HG02759 (cell line): ENCODE data around the gene SPTBN1.

Experiments used
- ATAC-seq: cut with Tn5 transposase; IDR thresholded peaks from one replicate; pipeline ENCODE4 v1.9.1; 2021; ENCODE audit warnings: mild to moderate bottlenecking, moderate library complexity; ENCODE audit not compliant: unreplicated experiment

The SPTBN1 gene

GRCh38 chr2:54455563-54456361 is at the start of gene SPTBN1:
TSS of gene SPTBN1 (plus strand) at chr2:54456327. CDS start at chr2:54526419, 70,092 bp downstream.
- peak; percentile 50 for ATAC-seq

GRCh38 chr2:54407693-54408092 is 48.4 kb upstream of the SPTBN1 start:
- ATAC-seq: no peak

GRCh38 chr2:54408288-54408687 is 47.8 kb upstream of the SPTBN1 start:
- no peak for ATAC-seq

GRCh38 chr2:54409752-54410151 is 46.4 kb upstream of the SPTBN1 start:
- no peak for ATAC-seq

- no peak for ATAC-seq
Measured at GRCh38 chr2:54411801-54412354, 44.2 kb upstream of the SPTBN1 start.

GRCh38 chr2:54416166-54416813 is 39.8 kb upstream of the SPTBN1 start:
- no peak for ATAC-seq

GRCh38 chr2:54416938-54417337 is 39.2 kb upstream of the SPTBN1 start:
- ATAC-seq: no peak

- no peak for ATAC-seq
Measured at GRCh38 chr2:54417577-54417976, 38.5 kb upstream of the SPTBN1 start.

- no peak for ATAC-seq
Measured at GRCh38 chr2:54419388-54419787, 36.7 kb upstream of the SPTBN1 start.

GRCh38 chr2:54419855-54420523 is 36.1 kb upstream of the SPTBN1 start:
- ATAC-seq: no peak

GRCh38 chr2:54420524-54421172 is 35.5 kb upstream of the SPTBN1 start:
- no peak for ATAC-seq

- no peak for ATAC-seq
Measured at GRCh38 chr2:54422072-54422581, 34.0 kb upstream of the SPTBN1 start.

GRCh38 chr2:54423213-54423612 is 32.9 kb upstream of the SPTBN1 start:
- ATAC-seq: no peak

- no peak for ATAC-seq
Measured at GRCh38 chr2:54424555-54425163, 31.5 kb upstream of the SPTBN1 start.

- no peak for ATAC-seq
Measured at GRCh38 chr2:54428108-54428831, 27.9 kb upstream of the SPTBN1 start.

- no peak for ATAC-seq
Measured at GRCh38 chr2:54429054-54429453, 27.1 kb upstream of the SPTBN1 start.

- no peak for ATAC-seq
Measured at GRCh38 chr2:54429811-54430551, 26.1 kb upstream of the SPTBN1 start.

- ATAC-seq: no peak
Measured at GRCh38 chr2:54430649-54431048, 25.5 kb upstream of the SPTBN1 start.
